GM18868 (cell line): ENCODE data around the gene RALY.

Source experiments
- ATAC-seq: cut with Tn5 transposase; IDR thresholded peaks from one replicate; pipeline ENCODE4 v1.9.1; 2021; ENCODE audit warnings: mild to moderate bottlenecking, moderate library complexity; ENCODE audit not compliant: unreplicated experiment

RALY gene

GRCh38 chr20:33985830-33986229, 7.9 kb upstream of the RALY start:
- ATAC-seq, result no peak

- ATAC-seq, result no peak
These were observed 7.0 kb upstream of the RALY start for GRCh38 chr20:33986560-33987216.

GRCh38 chr20:33990075-33990474, 3.6 kb upstream of the RALY start:
- no peak for ATAC-seq

GRCh38 chr20:33991502-33991901, 2.2 kb upstream of the RALY start:
- ATAC-seq, result no peak

- ATAC-seq, result no peak
These were observed 1.4 kb upstream of the RALY start for GRCh38 chr20:33992145-33992922.

GRCh38 chr20:33992923-33993575, 662 bp upstream of the RALY start:
- peak; percentile 76 for ATAC-seq

GRCh38 chr20:33994222-33994913, 657 bp downstream of the RALY start:
- peak; percentile 32 for ATAC-seq

- no peak for ATAC-seq
These were observed 1.5 kb downstream of the RALY start for GRCh38 chr20:33995053-33995831.

- no peak for ATAC-seq
These were observed 5.4 kb downstream of the RALY start for GRCh38 chr20:33999025-33999649.

- ATAC-seq, result no peak
These were observed 7.7 kb downstream of the RALY start for GRCh38 chr20:34001378-34001777.

GRCh38 chr20:34004227-34004626, 10.5 kb downstream of the RALY start:
- no peak for ATAC-seq

GRCh38 chr20:34004790-34005457, 11.2 kb downstream of the RALY start:
- ATAC-seq, result no peak

GRCh38 chr20:34006619-34007018, 12.9 kb downstream of the RALY start:
- no peak for ATAC-seq

GRCh38 chr20:34008477-34008876, 14.8 kb downstream of the RALY start:
- no peak for ATAC-seq

- ATAC-seq, result no peak
These were observed 16.8 kb downstream of the RALY start for GRCh38 chr20:34010405-34010931.

GRCh38 chr20:34011275-34011674, 17.6 kb downstream of the RALY start:
- ATAC-seq, result no peak

GRCh38 chr20:34012330-34012729, 18.6 kb downstream of the RALY start:
- no peak for ATAC-seq

GRCh38 chr20:34012735-34013134, 19.0 kb downstream of the RALY start:
- no peak for ATAC-seq

GRCh38 chr20:34013554-34013953, 19.8 kb downstream of the RALY start:
- ATAC-seq, result no peak
